MG63 (cell line): ENCODE measurements around the gene PDS5A. TPM values are rescaled to one million over a fixed set of nuclear protein-coding genes. Genes with fewer than 3 reads are reported as not detected.

ENCODE experiments used
- total RNA-seq: library from RNA; depleted of rRNA; stranded (reverse); fragments of >200 nt; shearing (Covaris generic); gene quantifications from 2 replicates; pipeline ENCODE4 v1.2.3, GENCODE V29; 2014; ENCODE audit warnings: low replicate concordance; rRNA removed

Gene PDS5A
- total RNA-seq, 1 experiment from 2014 or later, result 19.2 TPM

Other genes with a start within 250 kb of the PDS5A start
- 1.3 and 1.5 TPM in 2 replicates for gene N4BP2, start 78.9 kb upstream of the PDS5A start, total RNA-seq
- gene RHOH, start 219.1 kb upstream of the PDS5A start, total RNA-seq, result not detected in 2 replicates